ENCODE measurements around the gene GSK3B. TPM values are rescaled to one million over a fixed set of nuclear protein-coding genes. Genes with fewer than 3 reads are reported as not detected.
A peak's percentile ranks its signal among the peaks of the same experiment; 100 is the strongest.

GSK3B gene
- total and polyA plus RNA-seq, 10 of the 15 experiments (the other 5 are each of a cell fraction or from before 2014, with no cell fraction given) = 8.5 to 49.8 (median 25.5) TPM

- no peak for TF ChIP-seq REST (IDR thresholded peaks at IDR 0.05; ENCODE audit: low read depth, low read length)
Measured at GRCh38 chr3:119871571-119871970, 222.7 kb downstream of the GSK3B start (continued).

GRCh38 chr3:119870512-119870911 is 223.7 kb downstream of the GSK3B start:
- H3K27me3 ChIP-seq (replicated peaks in 1 of 2; ENCODE audit: control insufficient read depth in 2 of 2, insufficient read depth in 2 of 2, low read length in 1 of 2) = no peaks in the 10 kb centered on the region
- intact Hi-C loops (cut with micrococcal nuclease; ENCODE audit: unreplicated experiment) = no loop called here

More at GRCh38 chr3:119870512-119870911, 223.7 kb downstream of the GSK3B start:
- DNase-seq (ENCODE audit: low read depth, low spot score) (no peak), ATAC-seq (peak; percentile 49), FAIRE-seq (no peak)
- Histone ChIP-seq H3K27ac (ENCODE audit: control insufficient read depth, insufficient read depth) (no peak overlapping the region), H3K4me1 (ENCODE audit: control insufficient read depth, insufficient read depth, low read length) (peaks cover 6% of the 10 kb centered on the region; the same call in 1 of the 2 replicates), H2AFZ (ENCODE audit: control insufficient read depth, low read depth, low read length) (no peak overlapping the region), H3K9me3 (replicated peaks; ENCODE audit: control insufficient read depth, insufficient read depth, low read length) (no peaks in the 10 kb centered on the region), H4K20me1 (ENCODE audit: control insufficient read depth, insufficient read depth) (no peaks in the 10 kb centered on the region), H3K4me2 (ENCODE audit: control insufficient read depth, insufficient read depth) (no peak overlapping the region), H3K9ac (ENCODE audit: control insufficient read depth, insufficient read depth, low read length) (no peak overlapping the region), H3K36me3 (ENCODE audit: control insufficient read depth in 2 of 2, insufficient read depth in 2 of 2, low read length in 1 of 2) (peaks cover 0 to 2% of the 10 kb centered on the region in 2 experiments; a peak in 2 of 4 replicates), H3K79me2 (ENCODE audit: control insufficient read depth, insufficient read depth, low read length) (no peaks in the 10 kb centered on the region), H3K4me3 (no peak overlapping the region)
- in situ Hi-C loops (cut with MboI) = no loop called here
- RAD21 ChIA-PET (ENCODE audit: unreplicated experiment) = no interaction called here
- BruUV-seq (replicated peaks) = no TSS peak
- POLR2A ChIA-PET = interaction anchor here (2.0 kb wide), 1 partner anchor 11 kb away, joined by 4 read pairs; no protein-coding TSS in a partner anchor
- CTCF ChIA-PET = interaction anchor here (0.6 to 0.9 kb wide), 2 partner anchors 10 to 22 kb away, joined by 3 to 4 read pairs; no protein-coding TSS in a partner anchor
- SMC1A ChIA-PET (ENCODE audit: uncharacterized antibody, unreplicated experiment) = interaction anchor here (1.2 to 2.0 kb wide), 3 partner anchors 11 to 21 kb away, joined by 3 to 5 read pairs (median 4); no protein-coding TSS in a partner anchor
- TF ChIP-seq KAT2A (conservative IDR thresholded peaks at IDR 0.05; ENCODE audit: control insufficient read depth, low read depth, low read length) (no peak), ZBTB40 (IDR thresholded peaks at IDR 0.05; ENCODE audit: borderline replicate concordance) (no peak), E2F4 (IDR thresholded peaks at IDR 0.05; ENCODE audit: low read depth, low read length) (no peak), RFX5 (IDR thresholded peaks at IDR 0.05; ENCODE audit: low read depth, low read length) (no peak), SPI1 (IDR thresholded peaks at IDR 0.05; ENCODE audit: borderline replicate concordance, insufficient read depth, low read depth, low read length) (peak; percentile 34; the same call in 1 of the 2 replicates)
